GM21737 (cell line): Measurements from ENCODE around the gene MYO3B.
"Not testable (repeated sequence)": the region's sequence is repeated elsewhere in the genome, so short reads cannot be mapped to it uniquely, and the experiment has no call there.

Source experiments
- ATAC-seq: cut with Tn5 transposase; IDR thresholded peaks from one replicate; pipeline ENCODE4 v1.9.1; 2021; ENCODE audit warnings: mild to moderate bottlenecking, moderate library complexity; ENCODE audit not compliant: unreplicated experiment

Gene MYO3B

DNA sequence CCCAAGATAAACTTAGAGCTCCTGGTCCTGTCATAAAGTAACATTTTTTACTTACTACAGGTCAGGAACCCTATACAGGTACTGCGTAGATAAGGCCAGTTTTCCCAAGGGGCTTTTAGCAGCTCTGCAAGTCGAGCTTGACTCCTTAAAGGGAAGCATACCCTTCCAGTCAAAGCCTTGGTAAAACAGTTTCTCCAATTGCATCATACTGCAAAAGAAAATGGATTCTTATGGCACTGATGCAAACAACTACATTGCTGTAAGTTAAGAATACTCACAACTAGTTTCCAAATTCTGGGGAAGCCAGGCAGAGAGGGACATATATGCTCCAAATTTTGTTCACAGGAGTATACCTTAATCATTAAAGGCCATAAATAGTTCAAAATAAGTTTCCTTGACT, 31.0 kb downstream of the MYO3B start:
- no peak for ATAC-seq

- no peak for ATAC-seq
Measured at GRCh38 chr2:170212625-170213280, 34.8 kb downstream of the MYO3B start.

- not testable (repeated sequence) for ATAC-seq
Measured at GRCh38 chr2:170213281-170213625, 35.3 kb downstream of the MYO3B start.

DNA sequence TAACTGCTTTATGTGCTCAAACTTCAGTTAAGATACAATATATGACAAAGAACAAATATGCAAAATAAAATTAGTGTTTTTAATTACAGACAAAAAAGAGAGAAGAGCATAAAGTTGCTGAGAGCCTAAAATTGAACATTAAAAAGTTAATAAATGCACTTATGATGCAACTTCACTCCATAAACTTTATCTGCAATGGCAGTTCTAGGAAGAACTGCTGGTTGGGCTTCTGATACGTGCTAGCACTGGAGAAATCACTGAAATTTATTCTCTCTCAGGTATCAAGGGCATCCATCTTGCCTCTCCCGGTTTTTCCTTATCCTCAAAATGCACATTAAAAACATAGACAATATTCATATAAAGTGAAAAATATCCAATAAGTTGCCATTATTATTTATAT, 35.7 kb downstream of the MYO3B start:
- ATAC-seq: no peak

DNA sequence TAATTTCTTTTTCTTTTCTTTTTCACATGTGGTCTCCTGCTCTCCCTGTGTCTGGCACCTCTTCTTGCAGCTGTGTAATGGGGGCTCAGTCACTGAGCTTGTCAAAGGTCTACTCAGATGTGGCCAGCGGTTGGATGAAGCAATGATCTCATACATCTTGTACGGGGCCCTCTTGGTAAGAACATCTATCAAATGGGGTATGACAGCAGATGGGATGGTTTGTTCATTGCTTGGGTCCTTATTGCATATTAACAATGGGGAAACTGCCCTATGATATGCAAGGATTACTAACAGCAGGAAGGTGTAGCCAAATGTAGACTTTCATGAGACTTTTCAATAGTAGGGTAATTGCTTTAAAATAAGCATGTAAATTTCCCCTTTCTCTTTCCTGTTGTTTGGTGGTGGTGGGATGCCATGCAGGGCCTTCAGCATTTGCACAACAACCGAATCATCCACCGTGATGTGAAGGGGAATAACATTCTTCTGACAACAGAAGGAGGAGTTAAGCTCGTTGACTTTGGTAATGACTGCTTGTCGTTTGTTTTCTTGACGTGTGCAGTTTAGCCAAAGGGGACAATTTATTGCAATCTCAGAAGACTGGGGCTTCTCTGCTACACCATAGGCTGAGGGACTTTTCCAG, 36.5 kb downstream of the MYO3B start:
- no peak for ATAC-seq

- ATAC-seq: no peak
Measured at GRCh38 chr2:170215021-170215420, 37.1 kb downstream of the MYO3B start.

DNA sequence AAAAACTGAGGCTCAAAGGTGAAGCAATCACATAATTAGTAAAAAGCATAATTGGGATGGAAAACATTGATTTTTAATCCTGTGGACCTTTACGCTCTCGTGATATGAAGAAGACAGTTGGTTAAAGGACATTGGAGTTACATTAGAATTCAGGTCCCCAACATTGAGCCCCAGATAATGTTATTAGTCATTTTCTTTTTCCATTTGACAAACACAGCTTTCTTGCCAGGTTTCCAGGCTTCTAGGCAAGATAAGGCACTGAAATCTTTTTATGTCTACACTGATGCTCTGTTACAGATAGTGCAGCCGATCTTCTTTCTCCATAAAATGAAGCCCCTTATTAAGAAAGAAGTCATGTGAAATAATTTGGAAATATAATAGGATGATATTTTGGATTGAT, 38.5 kb downstream of the MYO3B start:
- no peak for ATAC-seq

- no peak for ATAC-seq
Measured at GRCh38 chr2:170216981-170217380, 39.0 kb downstream of the MYO3B start.

DNA sequence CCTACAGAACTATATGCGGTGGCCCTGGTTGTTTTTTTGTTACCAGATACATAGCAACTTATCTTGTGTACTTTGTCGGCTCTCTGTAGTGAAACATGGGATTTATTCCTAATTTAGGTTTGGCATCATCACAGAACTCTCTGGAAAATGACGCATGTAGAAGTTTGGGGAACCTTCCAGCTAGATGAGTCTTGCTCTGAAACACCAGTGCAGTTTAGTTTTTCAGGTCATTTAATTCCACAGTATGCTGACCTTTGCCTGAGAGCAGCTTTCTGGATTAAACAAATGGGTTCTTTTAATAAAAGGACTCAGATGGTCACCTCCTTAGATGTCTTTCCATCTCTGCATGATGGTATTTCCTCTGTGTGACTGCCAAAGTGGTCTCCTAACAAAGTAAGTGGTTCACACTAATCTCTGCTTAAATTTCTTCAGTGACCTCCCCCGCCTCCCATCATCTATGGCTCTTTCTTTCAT, 39.9 kb downstream of the MYO3B start:
- ATAC-seq: no peak

- no peak for ATAC-seq
Measured at GRCh38 chr2:170218456-170218855, 40.5 kb downstream of the MYO3B start.

DNA sequence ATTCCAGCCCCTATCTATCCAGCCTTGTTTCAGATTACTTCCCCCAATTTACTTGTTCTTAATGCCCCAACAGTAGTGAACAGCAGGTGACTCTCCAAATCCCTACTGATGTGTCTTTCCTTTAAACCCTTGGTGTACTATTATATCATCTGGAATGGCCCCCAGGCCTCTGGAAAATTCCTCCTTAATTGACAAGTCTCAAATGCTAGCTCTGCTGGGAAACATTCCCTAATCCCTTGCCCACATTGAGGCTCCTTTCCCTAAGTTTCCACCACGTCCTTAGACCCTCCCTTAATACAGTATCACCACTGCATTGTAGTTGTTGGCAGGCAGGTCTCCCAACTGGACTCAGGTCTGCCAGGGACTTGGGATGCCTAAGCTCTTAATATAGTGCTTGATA, 41.0 kb downstream of the MYO3B start:
- no peak for ATAC-seq

- ATAC-seq: no peak
Measured at GRCh38 chr2:170221317-170222288, 43.7 kb downstream of the MYO3B start.

DNA sequence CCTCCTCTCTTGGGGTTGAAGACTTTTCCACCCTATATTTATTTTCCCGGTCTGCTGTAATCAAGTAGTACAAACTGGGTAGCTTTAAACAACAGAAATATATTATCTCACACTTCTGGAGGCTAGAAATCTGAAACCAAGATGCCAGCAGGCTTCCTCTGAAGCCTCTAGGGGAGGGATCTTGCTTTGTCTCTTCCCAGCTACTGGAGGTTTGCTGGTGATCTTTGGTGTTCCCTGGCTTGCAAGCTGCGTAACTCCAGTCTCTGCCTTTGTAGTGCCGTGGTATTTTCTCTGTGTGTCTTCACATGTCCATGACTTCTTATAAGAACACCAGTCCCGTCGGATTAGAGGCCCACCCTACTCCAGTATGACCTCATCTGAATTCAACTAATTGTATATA, 44.4 kb downstream of the MYO3B start:
- no peak for ATAC-seq

DNA sequence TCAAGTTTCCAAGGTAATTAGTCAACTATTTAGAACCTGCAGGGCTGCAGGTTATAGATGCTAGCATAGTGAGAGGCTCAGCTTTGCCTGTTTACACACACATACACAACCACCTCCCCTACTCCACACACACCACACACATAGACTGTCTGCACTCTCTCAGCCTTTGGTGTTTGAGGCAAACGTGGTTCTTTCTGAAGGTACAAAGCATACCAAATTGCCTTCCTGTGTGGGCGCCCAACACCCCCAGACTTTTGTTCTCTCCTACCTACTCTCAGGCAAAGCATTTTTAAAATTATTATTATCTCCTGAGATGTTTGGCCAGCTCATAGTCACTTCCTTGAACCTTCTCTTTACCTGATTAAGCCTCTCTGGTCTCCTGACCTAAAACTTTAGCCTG, 44.9 kb downstream of the MYO3B start:
- no peak for ATAC-seq

DNA sequence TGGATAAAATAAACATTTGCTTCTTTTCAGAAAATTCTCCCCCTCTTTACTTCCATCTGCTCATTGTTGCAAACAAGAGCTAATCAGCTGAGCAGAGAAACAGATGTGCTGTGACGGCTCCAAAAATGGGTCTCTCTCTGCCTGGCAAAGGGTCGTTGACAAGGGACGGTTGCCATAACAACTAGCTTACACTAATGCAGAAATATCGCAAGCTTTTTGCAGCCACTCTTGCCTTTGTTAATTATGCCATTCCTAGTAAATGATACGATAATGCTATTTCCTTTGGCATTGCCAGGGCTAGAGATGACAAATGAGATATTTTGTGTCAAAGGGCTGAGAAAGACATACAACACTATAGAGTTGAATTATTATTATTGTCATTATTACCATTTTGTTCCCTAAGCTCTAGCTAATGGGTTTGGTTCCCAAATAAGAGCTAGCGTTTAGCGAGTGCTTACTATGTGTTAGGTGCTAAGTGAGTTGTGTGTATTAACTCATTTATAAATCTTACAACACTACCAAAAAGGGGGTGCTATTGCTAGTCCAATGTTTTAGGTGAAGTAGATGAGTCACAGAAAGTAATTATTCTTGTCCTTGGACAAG, 46.8 kb downstream of the MYO3B start:
- no peak for ATAC-seq

DNA sequence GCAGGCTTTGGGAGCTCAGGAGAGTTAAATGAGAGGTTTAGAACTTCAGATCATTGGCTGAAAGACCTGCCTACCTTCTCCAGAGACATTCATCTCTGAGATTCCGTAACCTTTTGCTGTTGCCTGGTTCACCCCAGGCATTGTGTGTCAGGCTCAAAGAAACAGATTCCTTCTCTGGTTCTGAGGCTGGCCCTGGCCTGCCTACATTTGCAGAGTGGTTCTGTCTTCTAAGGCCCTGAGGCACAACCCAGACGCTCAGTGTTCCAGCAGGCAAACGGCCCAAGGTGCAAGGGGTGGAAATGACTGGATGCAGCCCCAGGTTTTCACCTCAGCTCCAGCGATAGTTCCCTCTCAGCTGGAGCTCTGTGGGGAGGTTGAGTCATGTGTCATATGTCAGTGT, 48.3 kb downstream of the MYO3B start:
- ATAC-seq: no peak

DNA sequence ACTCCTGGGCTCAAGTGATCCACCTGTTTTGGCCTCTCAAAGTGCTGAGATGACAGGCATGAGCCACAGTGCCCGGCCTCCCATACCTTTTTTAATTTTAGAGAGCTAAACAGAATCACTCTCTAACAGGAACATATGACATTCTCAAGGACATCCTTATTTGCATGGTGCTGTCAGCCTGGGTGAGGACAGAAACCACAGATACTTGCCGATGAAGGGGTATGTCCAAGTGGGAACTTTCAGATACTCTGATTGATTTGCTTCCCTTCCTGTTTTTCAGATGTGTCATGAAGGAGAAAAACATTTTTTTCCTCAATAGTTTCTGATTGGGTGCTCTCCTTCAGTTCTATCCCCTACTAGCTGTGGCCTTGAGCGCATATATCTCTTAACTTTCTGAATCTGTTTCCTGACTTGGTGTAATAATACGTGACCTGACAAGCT, 49.6 kb downstream of the MYO3B start:
- ATAC-seq: peak; percentile 74

GRCh38 chr2:170227951-170228350, 50.0 kb downstream of the MYO3B start:
- ATAC-seq: no peak

DNA sequence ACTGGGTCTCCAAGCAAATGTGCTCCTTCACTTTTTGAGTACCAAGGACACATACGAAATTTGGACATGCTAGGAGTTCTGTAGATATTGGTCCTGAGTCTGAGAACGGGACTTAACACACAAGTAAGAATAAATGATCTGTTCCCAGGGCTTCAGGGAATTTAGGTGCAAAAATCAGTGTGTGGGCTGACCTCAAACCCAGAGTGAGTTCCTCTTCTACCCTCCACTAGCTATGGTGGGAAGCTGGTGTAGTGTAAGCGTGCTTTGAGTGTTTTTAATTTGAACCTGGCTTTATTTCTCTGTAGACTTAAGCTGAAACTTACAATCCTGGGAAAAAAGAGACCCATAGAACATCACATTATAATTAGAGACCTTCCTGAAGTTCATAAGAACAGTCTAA, 50.5 kb downstream of the MYO3B start:
- ATAC-seq: no peak

- no peak for ATAC-seq
Measured at GRCh38 chr2:170229125-170229524, 51.2 kb downstream of the MYO3B start.

DNA sequence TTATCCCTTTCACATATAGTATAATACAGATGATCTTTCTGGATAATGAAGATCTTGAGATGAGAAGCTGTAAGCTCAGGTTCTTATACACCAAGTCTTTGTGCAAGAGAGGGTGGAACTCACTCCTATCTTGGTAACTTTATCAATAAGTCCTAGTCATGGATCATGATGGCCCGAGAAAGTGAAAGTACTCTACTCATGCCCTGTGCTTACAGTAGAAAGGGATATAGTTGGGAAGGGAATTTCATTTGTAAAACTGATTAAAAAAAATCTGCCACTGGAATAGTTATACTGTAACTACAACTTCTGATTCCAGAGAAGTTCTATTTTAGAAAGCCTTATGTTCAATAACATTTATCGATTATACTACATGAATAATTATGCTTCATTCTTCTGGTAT, 51.8 kb downstream of the MYO3B start:
- ATAC-seq: no peak
